HepG2 (cell line): ENCODE results near the gene WSB1. TPM values are rescaled to one million over a fixed set of nuclear protein-coding genes. Genes with fewer than 3 reads are reported as not detected.

Experiments
- ARID2 ChIP-seq: sonication (generic); formaldehyde crosslinking; IDR thresholded peaks from 2 replicates; pipeline ENCODE4 v1.8.1; 2022; ENCODE audit warnings: mild to moderate bottlenecking, missing genetic modification reagents, borderline replicate concordance
- CEBPG ChIP-seq: IDR thresholded peaks from 2 replicates; pipeline ENCODE4 v1.6.1; 2016
- GFI1 ChIP-seq: sonication (generic); formaldehyde crosslinking; IDR thresholded peaks from 2 replicates; pipeline ENCODE4 v1.5.0; 2020; ENCODE audit warnings: missing genetic modification reagents, mild to moderate bottlenecking, borderline replicate concordance
- HCFC1 ChIP-seq: fragments of 150-350 bp; IDR thresholded peaks from 2 replicates; pipeline ENCODE4 v1.6.1; 2014; ENCODE audit warnings: low read depth, low read length
- HOXA7 ChIP-seq: sonication (generic); formaldehyde crosslinking; IDR thresholded peaks from 2 replicates; pipeline ENCODE4 v1.8.1; 2022; ENCODE audit warnings: mild to moderate bottlenecking, missing genetic modification reagents, moderate library complexity
- HOXD1 ChIP-seq: sonication (generic); formaldehyde crosslinking; IDR thresholded peaks from 2 replicates; pipeline ENCODE4 v1.5.0; 2020; ENCODE audit warnings: missing genetic modification reagents
- KMT2A ChIP-seq: sonication (generic); formaldehyde crosslinking; IDR thresholded peaks from 2 replicates; pipeline ENCODE4 v1.4.0; 2020; ENCODE audit warnings: missing genetic modification reagents
- NFE2L2 ChIP-seq: fragments of 150-350 bp; IDR thresholded peaks from 2 replicates; pipeline ENCODE4 v1.6.1; 2014; ENCODE audit warnings: low read length
- NR2C2 ChIP-seq: sonication (generic); formaldehyde crosslinking; IDR thresholded peaks from 2 replicates; pipeline ENCODE4 v1.4.0; 2020; ENCODE audit warnings: missing genetic modification reagents, mild to moderate bottlenecking, moderate library complexity, borderline replicate concordance
- ONECUT2 ChIP-seq: sonication (generic); formaldehyde crosslinking; IDR thresholded peaks from 2 replicates; pipeline ENCODE4 v1.4.0; 2020; ENCODE audit warnings: missing genetic modification reagents
- ZFX ChIP-seq: sonication (generic); formaldehyde crosslinking; IDR thresholded peaks from 2 replicates; pipeline ENCODE4 v1.4.0; 2020; ENCODE audit warnings: mild to moderate bottlenecking, low read depth, missing genetic modification reagents, moderate library complexity
- ZIK1 ChIP-seq: sonication (generic); formaldehyde crosslinking; IDR thresholded peaks from 2 replicates; pipeline ENCODE4 v1.5.0; 2020; ENCODE audit warnings: mild to moderate bottlenecking, low read depth, missing genetic modification reagents, borderline replicate concordance
- ZNF24 ChIP-seq: fragments of 450-650 bp; IDR thresholded peaks from 2 replicates; pipeline ENCODE4 v1.6.1; 2017; ENCODE audit warnings: antibody characterized with exemption, mild to moderate bottlenecking
- ZNF263 ChIP-seq: sonication (generic); formaldehyde crosslinking; IDR thresholded peaks from 2 replicates; pipeline ENCODE4 v1.4.0; 2020; ENCODE audit warnings: missing genetic modification reagents
- ZNF33A ChIP-seq: sonication (generic); formaldehyde crosslinking; IDR thresholded peaks from 2 replicates; pipeline ENCODE4 v1.5.1; 2020; ENCODE audit warnings: missing genetic modification reagents, mild to moderate bottlenecking, moderate library complexity, borderline replicate concordance
- ZNF367 ChIP-seq: sonication (generic); formaldehyde crosslinking; IDR thresholded peaks from 2 replicates; pipeline ENCODE4 v1.4.0; 2020; ENCODE audit warnings: missing genetic modification reagents, borderline replicate concordance
- ZNF512 ChIP-seq: sonication (generic); formaldehyde crosslinking; IDR thresholded peaks from 2 replicates; pipeline ENCODE4 v1.4.0; 2020; ENCODE audit warnings: mild to moderate bottlenecking, missing genetic modification reagents
- ZNF605 ChIP-seq: sonication (generic); formaldehyde crosslinking; IDR thresholded peaks from 2 replicates; pipeline ENCODE4 v1.8.0; 2022; ENCODE audit warnings: mild to moderate bottlenecking, missing genetic modification reagents
- ZNF619 ChIP-seq: sonication (generic); formaldehyde crosslinking; IDR thresholded peaks from 2 replicates; pipeline ENCODE4 v1.4.0; 2020; ENCODE audit warnings: mild to moderate bottlenecking, missing genetic modification reagents
- ZSCAN29 ChIP-seq: sonication (generic); formaldehyde crosslinking; conservative IDR thresholded peaks from 2 replicates; pipeline ENCODE4 v1.4.0; 2020; ENCODE audit warnings: mild to moderate bottlenecking, missing genetic modification reagents
- polyA plus RNA-seq, 8 experiments: library from polyadenylated mRNA; depleted of rRNA in 3 of 8; stranded (reverse) in 7 of 8; unstranded in 1 of 8; fragments of >200 nt; fragmentation: Illumina TruSeq in 4 of 8; extraction: Trizol in 4 of 8; gene quantifications; 2 replicates each; pipeline versions ENCODE4 v1.2.1 to v1.2.3, GENCODE V29; 2011 to 2016; ENCODE audit warnings: low read depth in 4 of 8, missing spikeins in 1 of 8, mixed read lengths in 1 of 8; ENCODE audit not compliant: insufficient read depth in 1 of 8
- total RNA-seq, 5 experiments: library from RNA; depleted of rRNA; stranded (reverse); fragments of >200 nt; fragmentation: Illumina TruSeq; extraction: Trizol; gene quantifications; 2 replicates each; pipeline ENCODE4 v1.2.3, GENCODE V29; 2016; ENCODE audit warnings: low read depth in 1 of 5
- TF ChIP-seq, protein P1 (sequence below): sonication (generic); formaldehyde crosslinking; IDR thresholded peaks from 2 replicates; pipeline ENCODE4 v1.4.0; 2020; ENCODE audit warnings: missing genetic modification reagents, low read depth, mild to moderate bottlenecking, borderline replicate concordance
- TF ChIP-seq, protein P2 (sequence below): sonication (generic); formaldehyde crosslinking; IDR thresholded peaks from 2 replicates; pipeline ENCODE4 v1.5.0; 2020; ENCODE audit warnings: mild to moderate bottlenecking, missing genetic modification reagents
- TF ChIP-seq, protein P3 (sequence below): sonication (generic); formaldehyde crosslinking; IDR thresholded peaks from 2 replicates; pipeline ENCODE4 v1.5.0; 2020; ENCODE audit warnings: missing genetic modification reagents, mild to moderate bottlenecking, borderline replicate concordance

The WSB1 gene
- total and polyA plus RNA-seq, 2 of the 13 experiments (the other 11 are each of a cell fraction or from before 2014, with no cell fraction given): 81.3 to 294 TPM

- TF ChIP-seq ZIK1 (CRISPR knock-in tag) (no peak), ARID2 (CRISPR knock-in tag) (no peak), ZNF605 (CRISPR knock-in tag) (peak; percentile 76; the same call in 1 of the 2 replicates), ZNF512 (CRISPR knock-in tag) (peak; percentile 52; the same call in 1 of the 2 replicates), ZNF367 (CRISPR knock-in tag) (no peak), ZNF263 (CRISPR knock-in tag) (no peak), NR2C2 (CRISPR knock-in tag) (no peak; the same call in 1 of the 2 replicates), ZSCAN29 (no peak), ZFX (CRISPR knock-in tag) (peak; percentile 87; the same call in 1 of the 2 replicates), ONECUT2 (CRISPR knock-in tag) (no peak), KMT2A (CRISPR knock-in tag) (peak; percentile 33; the same call in 1 of the 2 replicates), HOXA7 (CRISPR knock-in tag) (no peak), HOXD1 (CRISPR knock-in tag) (0 out of 2 replicates have a peak, but pooled peaks have one; percentile 32), HCFC1 (no peak), ZNF33A (CRISPR knock-in tag) (peak; percentile 56; the same call in 1 of the 2 replicates), NFE2L2 (no peak), GFI1 (CRISPR knock-in tag) (peak; percentile 77; the same call in 1 of the 2 replicates), CEBPG (CRISPR knock-in tag) (peak; percentile 61), ZNF24 (no peak), ZNF619 (CRISPR knock-in tag) (no peak)
- TF ChIP-seq, protein P1, sequence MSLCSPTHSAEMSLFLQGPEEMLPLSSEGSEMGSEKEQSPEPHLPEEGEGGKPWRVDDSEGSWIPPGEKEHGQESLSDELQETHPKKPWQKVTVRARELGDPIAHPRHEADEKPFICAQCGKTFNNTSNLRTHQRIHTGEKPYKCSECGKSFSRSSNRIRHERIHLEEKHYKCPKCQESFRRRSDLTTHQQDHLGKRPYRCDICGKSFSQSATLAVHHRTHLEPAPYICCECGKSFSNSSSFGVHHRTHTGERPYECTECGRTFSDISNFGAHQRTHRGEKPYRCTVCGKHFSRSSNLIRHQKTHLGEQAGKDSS (CRISPR knock-in tag): peak; percentile 84
- TF ChIP-seq, protein P2, sequence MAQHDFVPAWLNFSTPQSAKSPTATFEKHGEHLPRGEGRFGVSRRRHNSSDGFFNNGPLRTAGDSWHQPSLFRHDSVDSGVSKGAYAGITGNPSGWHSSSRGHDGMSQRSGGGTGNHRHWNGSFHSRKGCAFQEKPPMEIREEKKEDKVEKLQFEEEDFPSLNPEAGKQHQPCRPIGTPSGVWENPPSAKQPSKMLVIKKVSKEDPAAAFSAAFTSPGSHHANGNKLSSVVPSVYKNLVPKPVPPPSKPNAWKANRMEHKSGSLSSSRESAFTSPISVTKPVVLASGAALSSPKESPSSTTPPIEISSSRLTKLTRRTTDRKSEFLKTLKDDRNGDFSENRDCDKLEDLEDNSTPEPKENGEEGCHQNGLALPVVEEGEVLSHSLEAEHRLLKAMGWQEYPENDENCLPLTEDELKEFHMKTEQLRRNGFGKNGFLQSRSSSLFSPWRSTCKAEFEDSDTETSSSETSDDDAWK (CRISPR knock-in tag): no peak
- TF ChIP-seq, protein P3, sequence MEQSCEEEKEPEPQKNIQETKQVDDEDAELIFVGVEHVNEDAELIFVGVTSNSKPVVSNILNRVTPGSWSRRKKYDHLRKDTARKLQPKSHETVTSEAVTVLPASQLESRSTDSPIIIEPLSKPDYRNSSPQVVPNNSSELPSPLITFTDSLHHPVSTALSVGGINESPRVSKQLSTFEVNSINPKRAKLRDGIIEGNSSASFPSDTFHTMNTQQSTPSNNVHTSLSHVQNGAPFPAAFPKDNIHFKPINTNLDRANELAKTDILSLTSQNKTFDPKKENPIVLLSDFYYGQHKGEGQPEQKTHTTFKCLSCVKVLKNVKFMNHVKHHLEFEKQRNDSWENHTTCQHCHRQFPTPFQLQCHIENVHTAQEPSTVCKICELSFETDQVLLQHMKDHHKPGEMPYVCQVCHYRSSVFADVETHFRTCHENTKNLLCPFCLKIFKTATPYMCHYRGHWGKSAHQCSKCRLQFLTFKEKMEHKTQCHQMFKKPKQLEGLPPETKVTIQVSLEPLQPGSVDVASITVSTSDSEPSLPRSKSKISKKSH (CRISPR knock-in tag): peak; percentile 93
Measured at GRCh38 chr17:27332485-27333409, 38.8 kb downstream of the WSB1 start (continued).
